Thoracic aorta (tissue), 2 donors: ENCODE measurements around the gene LMBR1L. TPM values are rescaled to one million over a fixed set of nuclear protein-coding genes. Genes with fewer than 3 reads are reported as not detected.

Experiments used
- ATAC-seq: fragments of 150-250 bp; one replicate; pipeline ENCODE4 v1.8.0; 2017; ENCODE audit warnings: low read depth; ENCODE audit not compliant: insufficient number of reproducible peaks, low FRiP score
- DNase-seq: peaks from one replicate; pipeline ENCODE4 v3.0.0-alpha.2; 2020; ENCODE audit warnings: low spot score
- H3K27ac ChIP-seq, 2 donors: fragments of 200-600 bp; sonication (generic); 1 replicate in 1 of 2; 2 replicates in 1 of 2; pipeline ENCODE4 v1.5.1; 2016; ENCODE audit warnings: mild to moderate bottlenecking in 2 of 2, moderate library complexity in 2 of 2
- H3K27me3 ChIP-seq: fragments of 200-600 bp; sonication (generic); replicated peaks from 2 replicates; pipeline ENCODE4 v1.6.0; 2016; ENCODE audit warnings: mild to moderate bottlenecking; ENCODE audit not compliant: insufficient read depth
- H3K36me3 ChIP-seq: fragments of 200-600 bp; sonication (generic); one replicate; pipeline ENCODE4 v1.5.1; 2016
- H3K4me1 ChIP-seq, 2 donors: fragments of 200-600 bp; sonication (generic); 1 replicate in 1 of 2; 2 replicates in 1 of 2; pipeline versions ENCODE4 v1.5.1 to v1.6.0; 2016; ENCODE audit warnings: low read depth in 2 of 2, mild to moderate bottlenecking in 1 of 2; ENCODE audit not compliant: control insufficient read depth in 1 of 2
- H3K4me3 ChIP-seq: fragments of 200-600 bp; sonication (generic); 2 replicates; pipeline ENCODE4 v1.5.1; 2016; ENCODE audit warnings: mild to moderate bottlenecking
- H3K9me3 ChIP-seq: fragments of 200-600 bp; sonication (generic); 2 replicates; pipeline ENCODE4 v1.5.1; 2016
- CTCF ChIP-seq: fragments of 200-600 bp; sonication (generic); IDR thresholded peaks from one replicate; pipeline ENCODE4 v1.5.1; 2019; ENCODE audit warnings: antibody characterized with exemption
- total RNA-seq, 2 donors: library from RNA; depleted of rRNA; stranded (reverse); fragments of >200 nt; gene quantifications; one replicate each; pipeline versions ENCODE4 v1.1.0 to v1.2.3, GENCODE V29; 2016

Gene LMBR1L
- total RNA-seq, 2 donors from 2014 or later, result 77.7 to 93.4 TPM

- DNase-seq, result no peak
- Histone ChIP-seq H3K27me3 (peaks cover 8% of the 10 kb centered on the region), H3K4me1 (peaks cover 32 to 54% of the 10 kb centered on the region in 2 donors), H3K27ac (no peak overlapping the region), H3K36me3 (no peaks in the 10 kb centered on the region), H3K4me3 (peak overlapping the region; percentile 65), H3K9me3 (no peaks in the 10 kb centered on the region)
- no peak for ATAC-seq
- peak; percentile 13 for TF ChIP-seq CTCF
Measured at GRCh38 chr12:49089821-49090773, 20.6 kb downstream of the LMBR1L start.

GRCh38 chr12:49088932-49089330 lies 21.7 kb downstream of the LMBR1L start:
- no peak for ATAC-seq
- Histone ChIP-seq H3K27me3 (peaks cover 8% of the 10 kb centered on the region), H3K36me3 (no peaks in the 10 kb centered on the region), H3K27ac (no peak overlapping the region), H3K4me1 (peaks cover 22 to 42% of the 10 kb centered on the region in 2 donors), H3K9me3 (no peaks in the 10 kb centered on the region), H3K4me3 (no peak overlapping the region)
- DNase-seq, result no peak
- no peak for TF ChIP-seq CTCF

DNA sequence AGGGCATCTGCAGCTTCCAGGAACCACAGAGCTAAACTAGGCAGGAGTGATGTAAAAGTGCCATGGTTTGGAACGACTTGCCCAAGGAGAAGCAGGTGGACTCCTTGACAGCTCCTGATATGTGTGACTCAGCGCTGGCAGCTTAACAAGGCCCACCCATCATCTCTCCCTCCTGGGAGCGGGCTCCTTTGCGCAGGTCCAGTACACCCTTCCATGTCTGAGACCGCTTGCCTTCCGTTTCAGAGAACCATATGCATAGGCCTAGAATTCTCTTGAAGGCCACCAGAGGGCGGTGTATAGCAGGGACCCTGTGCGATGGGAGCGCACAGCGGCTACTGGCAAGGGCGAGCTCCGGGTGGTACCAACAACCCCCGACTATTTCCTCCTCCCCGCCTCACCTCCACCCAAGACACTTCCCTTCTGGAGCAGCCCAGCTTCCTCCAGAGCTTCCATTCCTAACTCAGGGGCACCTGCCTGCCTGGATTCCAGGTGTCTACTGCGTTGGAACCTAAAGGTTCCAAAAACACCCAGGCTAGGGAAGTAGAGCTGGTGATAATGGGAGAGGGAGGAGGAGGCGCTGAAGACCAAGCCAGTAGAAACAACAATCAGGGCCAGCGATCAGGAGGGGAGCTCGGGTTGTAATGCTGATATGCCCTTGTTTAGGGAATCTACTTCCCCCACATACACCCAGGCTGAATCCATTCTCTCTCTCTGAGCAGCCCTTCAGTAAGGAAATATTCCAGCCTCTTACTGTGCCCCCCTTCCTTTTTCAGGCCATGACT lies 22.3 kb downstream of the LMBR1L start:
- H3K36me3 ChIP-seq, result no peaks in the 10 kb centered on the region
- peak; percentile 87 for TF ChIP-seq CTCF
- DNase-seq (peak; percentile 37), ATAC-seq (peak; percentile 89)
- peak overlapping the region; percentile 56 for H3K4me3 ChIP-seq
- no peak overlapping the region for H3K27ac ChIP-seq
- H3K27me3 ChIP-seq, result peaks cover 8% of the 10 kb centered on the region
- H3K9me3 ChIP-seq, result no peaks in the 10 kb centered on the region
- peaks cover 19 to 38% of the 10 kb centered on the region in 2 donors for H3K4me1 ChIP-seq

DNA sequence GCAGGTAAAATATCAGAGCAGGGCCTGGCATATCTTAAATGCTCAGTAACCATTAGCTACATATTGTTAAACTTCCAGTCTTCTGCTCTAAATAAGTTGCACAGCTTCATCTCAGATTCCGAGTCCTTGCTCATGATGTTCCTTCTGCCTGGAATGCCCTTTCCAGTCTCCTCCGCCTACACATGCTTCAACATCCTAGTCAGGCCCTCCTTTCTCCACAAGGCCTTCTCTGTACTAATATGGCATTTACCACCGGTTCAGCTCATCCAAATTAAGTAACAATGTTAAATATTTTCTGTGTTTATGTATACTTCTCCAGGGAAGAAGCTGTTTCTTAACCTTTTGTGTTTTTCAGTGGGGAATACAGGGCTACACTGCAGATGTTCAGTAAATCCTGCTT lies 24.5 kb downstream of the LMBR1L start:
- peaks cover 11 to 21% of the 10 kb centered on the region in 2 donors for H3K4me1 ChIP-seq
- no peak overlapping the region for H3K27ac ChIP-seq
- H3K36me3 ChIP-seq, result no peaks in the 10 kb centered on the region
- H3K9me3 ChIP-seq, result no peaks in the 10 kb centered on the region
- DNase-seq, result no peak
- no peak for TF ChIP-seq CTCF
- H3K27me3 ChIP-seq, result no peaks in the 10 kb centered on the region
- H3K4me3 ChIP-seq, result no peak overlapping the region
- ATAC-seq, result no peak

DNA sequence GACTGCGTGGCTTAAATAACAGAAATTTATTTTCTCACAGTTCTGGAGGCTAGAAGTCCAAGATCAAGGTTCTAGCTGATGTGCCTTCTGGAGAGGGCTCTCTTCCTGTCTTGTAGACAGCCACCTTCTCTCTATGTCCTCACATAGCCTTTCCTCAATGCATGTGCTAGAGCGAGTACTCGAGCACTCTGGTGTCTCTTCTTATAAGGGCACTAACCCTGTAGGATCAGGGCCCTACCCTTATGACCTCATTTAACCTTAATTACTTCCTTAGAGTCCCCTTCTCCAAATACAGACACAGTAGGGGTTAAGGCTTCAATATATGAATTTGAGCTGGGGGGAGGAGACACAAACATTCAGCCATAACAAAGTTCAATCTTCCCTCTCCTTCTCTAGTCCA lies 26.2 kb downstream of the LMBR1L start:
- no peak for TF ChIP-seq CTCF
- no peak for DNase-seq
- Histone ChIP-seq H3K4me3 (no peak overlapping the region), H3K9me3 (no peaks in the 10 kb centered on the region), H3K27me3 (no peaks in the 10 kb centered on the region), H3K36me3 (no peaks in the 10 kb centered on the region), H3K4me1 (peaks cover 0 to 6% of the 10 kb centered on the region in 2 donors), H3K27ac (no peak overlapping the region)
- no peak for ATAC-seq
